Measurements from ENCODE around the gene CNOT1.
"Not testable (repeated sequence)": the region's sequence is repeated elsewhere in the genome, so short reads cannot be mapped to it uniquely, and the experiment has no call there.

Gene CNOT1

GRCh38 chr16:58579587-58579986 lies 50.0 kb downstream of the CNOT1 start:
- no peak for DNase-seq

GRCh38 chr16:58578642-58579041 lies 51.0 kb downstream of the CNOT1 start:
- DNase-seq: no peak

- no peak for DNase-seq
These were observed 52.5 kb downstream of the CNOT1 start for GRCh38 chr16:58577141-58577540.

GRCh38 chr16:58574895-58575294 lies 54.7 kb downstream of the CNOT1 start:
- DNase-seq: no peak

DNA sequence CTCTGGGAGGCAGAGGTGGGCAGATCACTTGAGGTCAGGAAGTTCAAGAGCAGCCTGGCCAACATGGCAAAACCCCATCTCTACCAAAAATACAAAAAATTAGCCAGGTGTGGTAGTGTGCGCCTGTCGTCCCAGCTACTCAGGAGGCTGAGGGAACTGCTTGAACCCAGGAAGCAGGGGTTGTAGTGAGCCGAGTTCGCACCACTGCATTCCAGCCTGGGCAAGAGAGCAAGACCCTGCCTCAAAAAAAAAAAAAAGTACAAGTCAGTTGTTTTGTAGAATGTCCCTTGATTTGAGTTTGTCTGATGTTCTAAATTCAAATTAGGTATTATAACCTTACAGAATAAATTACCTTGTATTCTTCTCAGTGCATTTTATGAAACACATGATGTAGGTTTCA lies 63.9 kb downstream of the CNOT1 start:
- not testable (repeated sequence) for DNase-seq

DNA sequence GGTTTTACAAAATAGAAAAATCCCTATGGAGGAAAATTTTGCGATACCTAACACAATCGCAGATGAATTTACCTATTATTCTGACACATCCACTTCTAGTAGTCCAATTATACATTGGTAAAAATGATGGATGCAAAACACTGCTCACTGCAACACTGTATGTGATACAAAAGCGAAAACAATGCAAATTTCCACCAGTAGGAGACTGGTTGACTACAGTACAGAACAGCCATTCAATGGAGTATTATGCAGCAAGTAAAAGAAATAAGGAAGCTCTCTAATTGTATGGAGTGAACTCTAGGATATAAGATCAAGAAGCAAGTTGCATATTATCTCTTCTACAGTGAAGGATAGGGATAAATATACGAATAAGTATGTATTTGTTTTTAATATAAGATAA lies 65.9 kb downstream of the CNOT1 start:
- no peak for DNase-seq

DNA sequence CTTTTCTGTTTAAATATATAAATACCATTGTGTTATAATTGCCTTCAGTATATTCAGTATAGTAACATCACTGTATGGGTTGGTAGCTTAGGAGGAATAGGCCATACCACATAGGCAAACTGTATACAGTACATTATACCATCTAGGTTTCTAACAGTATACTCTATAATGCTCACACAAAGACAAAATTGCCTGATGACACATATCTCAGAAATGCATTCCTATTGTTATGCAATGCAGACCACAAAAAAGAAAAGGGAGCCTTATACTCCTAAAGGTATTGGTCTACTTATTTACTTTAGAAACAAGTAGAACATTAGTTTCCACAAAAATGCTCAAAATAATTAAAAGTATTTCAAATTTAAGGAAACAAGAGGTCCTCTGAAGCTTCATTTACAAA lies 66.4 kb downstream of the CNOT1 start:
- DNase-seq: no peak

DNA sequence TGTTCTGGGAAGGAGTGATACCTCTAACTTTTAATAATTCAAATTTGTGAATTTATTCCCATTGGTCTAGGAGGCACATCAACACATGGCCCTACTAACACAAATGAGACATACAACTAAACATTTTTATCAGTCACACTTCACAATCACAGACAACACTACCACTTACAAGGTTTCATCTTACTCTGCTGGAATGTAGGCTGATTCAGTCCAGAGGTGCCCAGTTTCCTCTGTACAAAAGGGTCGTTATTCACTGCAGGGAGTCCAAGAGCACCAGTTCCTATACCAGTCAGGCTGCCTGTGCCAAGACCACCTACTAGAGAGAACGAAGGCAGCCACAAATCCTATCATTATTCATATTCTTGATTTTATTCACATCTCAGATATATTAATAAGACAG lies 72.9 kb downstream of the CNOT1 start:
- DNase-seq: no peak

GRCh38 chr16:58551496-58551895 lies 78.1 kb downstream of the CNOT1 start:
- DNase-seq: no peak

- DNase-seq: no peak
These were observed 81.2 kb downstream of the CNOT1 start for GRCh38 chr16:58548378-58548777.

- DNase-seq: no peak
These were observed 85.9 kb downstream of the CNOT1 start for GRCh38 chr16:58543685-58544084.

DNA sequence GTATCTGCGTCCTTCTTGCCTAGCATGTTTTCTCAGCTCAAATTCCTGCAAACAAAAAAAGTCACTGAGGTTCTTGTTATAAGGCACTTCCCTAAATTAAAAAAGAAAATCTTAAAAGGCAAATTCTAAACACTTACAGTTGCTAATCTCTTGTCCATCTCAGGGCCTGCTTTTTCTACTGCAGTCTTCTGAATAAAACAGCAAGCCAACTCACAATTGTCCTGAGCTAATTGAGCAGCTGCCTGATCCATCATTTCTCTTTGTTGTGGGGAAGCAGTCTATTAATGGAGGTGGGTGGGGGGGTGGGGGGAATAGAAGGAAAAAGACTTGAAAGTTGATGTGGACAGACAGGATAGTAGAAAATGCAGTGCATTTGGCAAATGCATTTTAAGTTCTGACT lies 87.3 kb downstream of the CNOT1 start:
- DNase-seq: no peak

- DNase-seq: no peak
These were observed 87.9 kb downstream of the CNOT1 start for GRCh38 chr16:58541711-58542110.

- no peak for DNase-seq
These were observed 92.3 kb downstream of the CNOT1 start for GRCh38 chr16:58537124-58537906.

DNA sequence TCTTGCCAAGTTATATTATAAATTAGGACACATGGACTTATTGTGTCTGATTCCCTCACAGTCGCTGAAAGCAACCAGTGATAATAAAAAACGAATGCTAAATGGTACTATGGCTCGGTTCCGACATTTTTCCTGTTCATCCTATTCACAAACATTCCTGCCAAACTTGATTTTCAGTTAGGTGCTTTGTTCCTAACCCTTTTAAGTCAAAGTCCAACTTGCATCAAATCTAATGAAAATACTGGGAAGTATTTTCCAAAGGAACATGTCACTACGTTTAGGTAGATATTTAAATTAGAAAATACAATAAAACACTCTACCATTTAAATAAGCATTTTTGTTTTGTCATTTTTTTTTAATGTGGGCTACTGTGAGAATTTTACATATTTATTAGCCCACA lies 93.3 kb downstream of the CNOT1 start:
- no peak for DNase-seq

DNA sequence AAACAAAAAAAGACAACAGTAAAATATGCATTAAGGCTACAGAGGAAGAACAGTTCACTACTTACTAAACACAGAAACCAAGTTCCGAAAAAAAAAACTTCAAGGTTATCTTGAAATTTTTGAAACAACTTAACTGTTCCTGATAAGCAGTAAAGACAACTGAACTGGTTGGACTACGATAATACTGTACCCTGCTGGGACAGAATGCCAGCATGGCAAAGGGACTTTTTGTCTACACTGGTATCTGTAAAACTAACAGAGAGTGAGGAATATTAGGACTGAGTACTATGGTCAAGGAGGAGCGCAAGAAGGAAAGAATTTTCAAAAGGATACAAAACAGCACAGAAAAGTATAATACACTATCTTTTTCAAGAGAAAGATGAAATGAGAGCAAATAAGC lies 94.5 kb downstream of the CNOT1 start:
- DNase-seq: no peak

DNA sequence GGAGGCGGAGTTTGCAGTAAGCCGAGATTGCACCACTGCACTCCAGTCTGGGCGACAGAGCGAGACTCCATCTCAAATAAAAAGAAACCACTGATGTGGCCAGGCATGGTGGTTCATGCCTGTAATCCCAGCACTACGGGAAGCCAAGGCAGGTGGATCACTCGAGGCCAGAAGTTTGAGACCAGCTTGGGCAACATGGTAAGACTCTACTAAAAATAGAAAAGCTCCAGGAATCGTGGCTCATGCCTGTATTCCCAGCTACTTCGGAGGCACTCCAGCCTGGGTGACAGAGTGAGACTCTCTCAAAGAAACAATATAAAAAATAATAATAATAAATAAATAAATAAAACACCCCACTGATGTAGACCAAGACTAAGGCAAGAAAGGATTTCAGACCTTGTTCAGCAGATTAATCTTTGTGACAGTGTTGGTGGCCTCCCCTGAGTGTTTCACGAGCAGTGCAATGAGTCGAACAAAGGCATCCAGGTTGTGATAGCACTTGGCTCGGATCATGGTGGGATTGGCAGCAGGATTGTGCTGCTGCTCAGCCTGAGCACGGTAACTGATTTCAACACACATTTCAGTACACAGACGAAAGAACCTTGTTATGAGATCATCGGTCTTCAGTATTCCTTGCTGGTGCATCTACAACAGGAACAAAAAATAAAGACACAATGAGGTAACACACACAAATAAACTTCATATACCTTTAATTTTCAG lies 95.7 kb downstream of the CNOT1 start:
- no peak for DNase-seq

DNA sequence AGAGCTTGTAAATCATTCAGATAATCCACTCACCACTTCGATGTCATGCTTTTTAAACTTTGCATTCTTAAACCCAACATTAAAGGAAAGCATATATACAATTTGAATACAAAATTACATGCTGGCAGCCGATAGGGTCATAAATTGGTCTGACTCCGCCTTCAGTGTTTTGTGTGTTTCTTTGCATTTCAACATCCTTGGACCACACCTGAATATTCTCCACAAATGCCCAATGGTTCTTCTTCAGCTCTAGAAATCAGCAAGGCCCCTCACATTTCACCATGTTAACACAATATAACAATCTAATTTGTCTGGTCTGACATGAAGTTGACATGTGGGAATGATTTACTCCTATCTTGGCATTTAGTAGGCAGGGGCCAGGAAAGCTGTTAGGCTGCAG lies 97.2 kb downstream of the CNOT1 start:
- no peak for DNase-seq

GRCh38 chr16:58530179-58530578 lies 99.4 kb downstream of the CNOT1 start:
- no peak for DNase-seq

DNA sequence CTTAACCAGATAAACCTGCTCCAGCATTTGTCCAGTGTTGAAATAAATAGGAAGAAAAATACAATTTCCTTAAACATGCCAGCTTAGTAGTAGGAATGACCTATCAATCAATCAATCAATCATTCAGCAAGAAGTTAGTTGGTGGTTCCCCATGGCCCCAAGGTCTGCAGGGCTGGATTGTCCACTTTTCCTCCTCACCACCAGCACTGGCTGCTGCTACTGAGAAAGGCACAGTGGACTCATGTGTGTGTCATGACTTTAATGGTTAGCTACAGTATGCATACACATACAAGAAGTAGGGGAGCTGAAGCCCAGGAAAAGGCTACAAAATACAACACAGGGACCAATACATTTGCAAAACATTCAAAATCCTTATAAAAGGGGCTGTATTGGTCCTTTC lies 109.9 kb downstream of the CNOT1 start:
- no peak for DNase-seq

DNA sequence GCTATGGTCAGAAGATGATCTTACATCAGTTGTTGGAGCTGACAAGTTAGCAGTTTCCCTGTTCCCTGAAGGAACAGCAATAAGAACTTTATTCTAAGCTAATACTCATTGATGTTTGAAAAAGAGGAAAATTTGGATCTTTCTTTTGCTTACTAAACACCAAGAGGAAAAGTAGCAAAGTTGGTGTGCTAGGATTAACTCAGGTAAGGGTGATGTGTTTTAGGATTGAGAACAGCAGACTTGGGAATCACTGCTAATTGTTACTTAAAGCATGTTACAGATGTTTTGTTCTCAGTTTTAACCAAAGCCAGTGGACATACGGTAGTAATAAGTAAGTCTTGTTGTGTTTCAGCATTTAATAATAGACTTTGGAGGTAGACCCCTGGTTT lies 110.7 kb downstream of the CNOT1 start:
- DNase-seq: no peak

DNA sequence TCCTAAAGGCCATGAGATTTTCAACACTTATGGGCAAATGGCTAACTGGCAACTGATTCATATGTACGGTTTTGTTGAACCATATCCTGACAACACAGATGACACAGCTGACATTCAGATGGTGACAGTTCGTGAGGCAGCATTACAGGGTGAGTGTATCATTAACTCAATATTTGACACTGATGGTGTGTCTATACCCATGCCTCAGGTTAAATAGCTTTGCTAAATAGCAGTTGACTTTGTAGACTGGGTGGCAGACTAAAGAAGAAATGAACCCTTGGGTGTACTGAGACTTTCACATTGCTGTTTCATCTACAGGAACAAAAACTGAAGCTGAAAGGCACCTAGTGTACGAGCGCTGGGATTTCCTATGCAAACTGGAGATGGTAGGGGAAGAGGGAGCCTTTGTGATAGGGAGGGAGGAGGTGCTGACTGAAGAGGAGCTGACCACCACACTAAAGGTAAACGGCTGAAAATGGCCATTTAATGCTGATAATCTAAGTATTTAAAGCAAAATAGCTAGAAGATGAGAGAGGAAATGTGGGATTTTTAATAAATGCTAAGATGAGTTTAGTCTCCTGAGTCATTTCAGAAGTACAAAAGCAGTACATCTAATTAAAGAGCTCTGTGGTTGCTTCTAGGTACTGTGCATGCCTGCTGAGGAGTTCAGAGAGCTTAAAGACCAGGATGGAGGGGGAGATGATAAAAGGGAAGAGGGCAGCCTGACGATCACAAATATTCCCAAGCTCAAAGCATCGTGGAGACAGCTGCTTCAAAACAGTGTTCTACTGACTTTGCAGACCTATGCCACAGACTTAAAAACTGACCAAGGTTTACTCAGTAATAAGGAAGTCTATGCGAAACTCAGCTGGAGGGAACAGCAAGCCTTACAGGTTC lies 111.3 kb downstream of the CNOT1 start:
- no peak for DNase-seq

GRCh38 chr16:58516768-58517107 lies 112.9 kb downstream of the CNOT1 start:
- DNase-seq: no peak

All from DMS153 (cell line).